GM23338 (cell line): ENCODE measurements around the gene ZNF394. TPM values are rescaled to one million over a fixed set of nuclear protein-coding genes. Genes with fewer than 3 reads are reported as not detected.

Source experiments
- ATAC-seq: fragments of 200-7000 bp; cut with Tn5 transposase; 3 replicates; pipeline ENCODE4 v1.9.1; 2020
- DNase-seq: peaks from one replicate; pipeline ENCODE4 v3.0.0-alpha.2; 2015; ENCODE audit warnings: low spot score
- H2AFZ ChIP-seq: fragments of 200-600 bp; sonication (generic); 2 replicates; pipeline ENCODE4 v1.8.0; 2016; ENCODE audit warnings: antibody characterized with exemption, mild to moderate bottlenecking, moderate library complexity
- H3F3A ChIP-seq: fragments of 200-600 bp; sonication (generic); replicated peaks from 2 replicates; pipeline ENCODE4 v1.8.0; 2017; ENCODE audit warnings: antibody characterized with exemption, mixed run types, low read depth
- H3K27ac ChIP-seq: fragments of 200-600 bp; sonication (generic); 2 replicates; pipeline ENCODE4 v1.6.1; 2016; ENCODE audit warnings: low read depth
- H3K27me3 ChIP-seq: fragments of 200-600 bp; sonication (generic); 2 replicates; pipeline ENCODE4 v1.8.0; 2016; ENCODE audit warnings: mild to moderate bottlenecking, mixed run types, moderate library complexity; ENCODE audit not compliant: insufficient read depth
- H3K36me3 ChIP-seq: fragments of 200-600 bp; sonication (generic); 2 replicates; pipeline ENCODE4 v1.8.0; 2016; ENCODE audit warnings: mild to moderate bottlenecking; ENCODE audit not compliant: insufficient read depth
- H3K4me1 ChIP-seq: fragments of 200-600 bp; sonication (generic); 2 replicates; pipeline ENCODE4 v1.8.0; 2016; ENCODE audit warnings: mild to moderate bottlenecking, moderate library complexity; ENCODE audit not compliant: insufficient read depth
- H3K4me2 ChIP-seq: fragments of 200-600 bp; sonication (generic); 2 replicates; pipeline ENCODE4 v1.7.1; 2017; ENCODE audit warnings: mixed run types
- H3K4me3 ChIP-seq: fragments of 200-600 bp; sonication (generic); 2 replicates; pipeline ENCODE4 v1.6.1; 2016; ENCODE audit warnings: mixed run types
- H3K79me2 ChIP-seq: fragments of 200-600 bp; sonication (generic); replicated peaks from 2 replicates; pipeline ENCODE4 v1.8.0; 2017; ENCODE audit warnings: mild to moderate bottlenecking; ENCODE audit not compliant: insufficient read depth
- H3K9me2 ChIP-seq: fragments of 200-600 bp; sonication (generic); 2 replicates; pipeline ENCODE4 v1.8.0; 2017; ENCODE audit not compliant: insufficient read depth
- H4K20me1 ChIP-seq: fragments of 200-600 bp; sonication (generic); replicated peaks from 2 replicates; pipeline ENCODE4 v1.8.0; 2017; ENCODE audit warnings: mild to moderate bottlenecking; ENCODE audit not compliant: insufficient read depth
- H3K27ac Mint-ChIP-seq: 2 replicates; pipeline ENCODE4 v1.8.0; 2020; ENCODE audit warnings: inconsistent platforms, mild to moderate bottlenecking, moderate library complexity, mixed read lengths
- H3K27me3 Mint-ChIP-seq: 3 replicates; pipeline ENCODE4 v1.8.0; 2022; ENCODE audit warnings: low read depth, mild to moderate bottlenecking, moderate library complexity, mixed read lengths, inconsistent platforms; ENCODE audit not compliant: insufficient read depth, poor library complexity
- H3K36me3 Mint-ChIP-seq: 3 replicates; pipeline ENCODE4 v1.8.0; 2021; ENCODE audit warnings: low read depth, mild to moderate bottlenecking, inconsistent platforms, moderate library complexity, mixed read lengths
- H3K4me1 Mint-ChIP-seq: 3 replicates; pipeline ENCODE4 v1.8.0; 2020; ENCODE audit warnings: mild to moderate bottlenecking, inconsistent platforms, mixed read lengths
- H3K4me3 Mint-ChIP-seq: 3 replicates; pipeline ENCODE4 v1.8.0; 2021; ENCODE audit warnings: moderate library complexity, mild to moderate bottlenecking, inconsistent platforms, mixed read lengths
- H3K9me3 Mint-ChIP-seq: 3 replicates; pipeline ENCODE4 v1.8.0; 2020; ENCODE audit warnings: moderate library complexity, mild to moderate bottlenecking, inconsistent platforms, mixed read lengths
- CREB1 ChIP-seq: fragments of 250-450 bp; sonication (Bioruptor Pico); IDR thresholded peaks from 2 replicates; pipeline ENCODE4 v1.5.0; 2020; ENCODE audit warnings: low read depth, mild to moderate bottlenecking, moderate library complexity
- EZH2 ChIP-seq: fragments of 200-600 bp; sonication (generic); IDR thresholded peaks from one replicate; pipeline ENCODE4 v1.8.0; 2017; ENCODE audit warnings: antibody characterized with exemption, mild to moderate bottlenecking, low read depth; ENCODE audit not compliant: unreplicated experiment
- EZH2phosphoT487 ChIP-seq: fragments of 200-600 bp; sonication (generic); IDR thresholded peaks from one replicate; pipeline ENCODE4 v1.8.1; 2018; ENCODE audit warnings: antibody characterized with exemption; ENCODE audit not compliant: unreplicated experiment
- JUNB ChIP-seq: IDR thresholded peaks from one replicate; pipeline ENCODE4 v1.6.1; 2016; ENCODE audit warnings: antibody characterized with exemption; ENCODE audit not compliant: unreplicated experiment
- NANOG ChIP-seq: IDR thresholded peaks from 2 replicates; pipeline ENCODE4 v1.6.1; 2016; ENCODE audit warnings: antibody characterized with exemption, borderline replicate concordance
- POLR2AphosphoS5 ChIP-seq: IDR thresholded peaks from 2 replicates; pipeline ENCODE4 v1.6.1; 2016; ENCODE audit warnings: antibody characterized with exemption, low read depth
- STAT1 ChIP-seq: IDR thresholded peaks from one replicate; pipeline ENCODE4 v1.6.1; 2016; ENCODE audit warnings: antibody characterized with exemption; ENCODE audit not compliant: unreplicated experiment
- ZNF114 ChIP-seq: fragments of 250-450 bp; sonication (Bioruptor Pico); IDR thresholded peaks from 2 replicates; pipeline ENCODE4 v1.5.0; 2020; ENCODE audit warnings: mild to moderate bottlenecking, moderate library complexity
- ZNF331 ChIP-seq: fragments of 250-450 bp; sonication (Bioruptor Pico); IDR thresholded peaks from 2 replicates; pipeline ENCODE4 v1.5.0; 2020; ENCODE audit warnings: low read depth, mild to moderate bottlenecking, moderate library complexity
- ZNF462 ChIP-seq: fragments of 250-450 bp; sonication (Bioruptor Pico); IDR thresholded peaks from 2 replicates; pipeline ENCODE4 v1.5.0; 2020; ENCODE audit warnings: mild to moderate bottlenecking, moderate library complexity
- polyA plus RNA-seq: library from polyadenylated mRNA; unstranded; fragments of >200 nt; fragmentation: Nextera tagmentation; extraction: Ambion mirVana; gene quantifications from 2 replicates; pipeline ENCODE4 v1.2.1, GENCODE V29; 2016
- total RNA-seq: library from RNA; depleted of rRNA; stranded (reverse); fragments of >200 nt; shearing (Covaris generic); gene quantifications from 2 replicates; pipeline ENCODE4 v1.2.3, GENCODE V29; 2014
- TF ChIP-seq, protein P1 (sequence below): IDR thresholded peaks from 2 replicates; pipeline ENCODE4 v1.6.1; 2016; ENCODE audit warnings: antibody characterized with exemption
- TF ChIP-seq, protein P2 (sequence below): IDR thresholded peaks from one replicate; pipeline ENCODE4 v1.6.1; 2018; ENCODE audit warnings: antibody characterized with exemption; ENCODE audit not compliant: unreplicated experiment
- TF ChIP-seq, protein P3 (sequence below), 2 experiments: fragments of 200-600 bp in 1 of 2; sonication (generic) in 1 of 2; conservative IDR thresholded peaks; 2 replicates each; pipeline versions ENCODE4 v1.5.1 to v1.6.1; 2016 to 2017; ENCODE audit warnings: antibody characterized with exemption in 2 of 2, low read depth in 2 of 2, mild to moderate bottlenecking in 2 of 2, moderate library complexity in 1 of 2

Gene ZNF394
- total and polyA plus RNA-seq, 2 experiments from 2014 or later = 12.6 to 26.9 TPM

DNA sequence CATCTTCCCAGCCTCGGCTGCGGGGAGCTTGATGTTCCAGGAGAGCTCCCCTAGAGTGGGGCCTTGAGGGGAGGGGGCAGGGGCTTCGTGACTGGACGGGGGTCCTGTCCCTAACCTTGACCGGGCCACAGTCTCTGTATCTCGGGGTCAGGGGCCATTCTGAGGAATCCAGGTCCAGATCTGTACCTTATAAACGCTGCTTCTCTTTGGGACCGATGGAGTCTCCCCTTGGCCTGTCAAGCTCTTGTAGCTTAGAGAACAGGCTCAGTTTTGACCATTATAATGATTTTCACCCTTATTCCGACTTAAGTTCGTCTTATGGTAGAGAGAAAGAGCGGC, 5.2 kb upstream of the ZNF394 start:
- peaks cover 3% of the 10 kb centered on the region; the same call in 1 of the 2 replicates for H4K20me1 ChIP-seq
- H3K27ac Mint-ChIP-seq = peak overlapping the region; percentile 77; the same call in 1 of the 2 replicates
- peak overlapping the region; percentile 91 for H3K4me3 Mint-ChIP-seq
- peak overlapping the region; percentile 88 for H3K4me3 ChIP-seq
- H3K9me2 ChIP-seq = no peaks in the 10 kb centered on the region
- 0 out of 3 replicates have a peak, but pooled peaks cover 9% of the 10 kb centered on the region for H3K9me3 Mint-ChIP-seq
- TF ChIP-seq, protein P1, sequence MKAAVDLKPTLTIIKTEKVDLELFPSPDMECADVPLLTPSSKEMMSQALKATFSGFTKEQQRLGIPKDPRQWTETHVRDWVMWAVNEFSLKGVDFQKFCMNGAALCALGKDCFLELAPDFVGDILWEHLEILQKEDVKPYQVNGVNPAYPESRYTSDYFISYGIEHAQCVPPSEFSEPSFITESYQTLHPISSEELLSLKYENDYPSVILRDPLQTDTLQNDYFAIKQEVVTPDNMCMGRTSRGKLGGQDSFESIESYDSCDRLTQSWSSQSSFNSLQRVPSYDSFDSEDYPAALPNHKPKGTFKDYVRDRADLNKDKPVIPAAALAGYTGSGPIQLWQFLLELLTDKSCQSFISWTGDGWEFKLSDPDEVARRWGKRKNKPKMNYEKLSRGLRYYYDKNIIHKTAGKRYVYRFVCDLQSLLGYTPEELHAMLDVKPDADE = no peak
- TF ChIP-seq ZNF114 (CRISPR knock-in tag) (no peak), JUNB (no peak), STAT1 (no peak), ZNF462 (CRISPR knock-in tag) (no peak), EZH2 (no peak), EZH2phosphoT487 (no peak), CREB1 (CRISPR knock-in tag) (no peak), NANOG (no peak), POLR2AphosphoS5 (no peak), ZNF331 (CRISPR knock-in tag) (no peak)
- TF ChIP-seq, protein P2, sequence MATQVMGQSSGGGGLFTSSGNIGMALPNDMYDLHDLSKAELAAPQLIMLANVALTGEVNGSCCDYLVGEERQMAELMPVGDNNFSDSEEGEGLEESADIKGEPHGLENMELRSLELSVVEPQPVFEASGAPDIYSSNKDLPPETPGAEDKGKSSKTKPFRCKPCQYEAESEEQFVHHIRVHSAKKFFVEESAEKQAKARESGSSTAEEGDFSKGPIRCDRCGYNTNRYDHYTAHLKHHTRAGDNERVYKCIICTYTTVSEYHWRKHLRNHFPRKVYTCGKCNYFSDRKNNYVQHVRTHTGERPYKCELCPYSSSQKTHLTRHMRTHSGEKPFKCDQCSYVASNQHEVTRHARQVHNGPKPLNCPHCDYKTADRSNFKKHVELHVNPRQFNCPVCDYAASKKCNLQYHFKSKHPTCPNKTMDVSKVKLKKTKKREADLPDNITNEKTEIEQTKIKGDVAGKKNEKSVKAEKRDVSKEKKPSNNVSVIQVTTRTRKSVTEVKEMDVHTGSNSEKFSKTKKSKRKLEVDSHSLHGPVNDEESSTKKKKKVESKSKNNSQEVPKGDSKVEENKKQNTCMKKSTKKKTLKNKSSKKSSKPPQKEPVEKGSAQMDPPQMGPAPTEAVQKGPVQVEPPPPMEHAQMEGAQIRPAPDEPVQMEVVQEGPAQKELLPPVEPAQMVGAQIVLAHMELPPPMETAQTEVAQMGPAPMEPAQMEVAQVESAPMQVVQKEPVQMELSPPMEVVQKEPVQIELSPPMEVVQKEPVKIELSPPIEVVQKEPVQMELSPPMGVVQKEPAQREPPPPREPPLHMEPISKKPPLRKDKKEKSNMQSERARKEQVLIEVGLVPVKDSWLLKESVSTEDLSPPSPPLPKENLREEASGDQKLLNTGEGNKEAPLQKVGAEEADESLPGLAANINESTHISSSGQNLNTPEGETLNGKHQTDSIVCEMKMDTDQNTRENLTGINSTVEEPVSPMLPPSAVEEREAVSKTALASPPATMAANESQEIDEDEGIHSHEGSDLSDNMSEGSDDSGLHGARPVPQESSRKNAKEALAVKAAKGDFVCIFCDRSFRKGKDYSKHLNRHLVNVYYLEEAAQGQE = no peak
- TF ChIP-seq, protein P3, sequence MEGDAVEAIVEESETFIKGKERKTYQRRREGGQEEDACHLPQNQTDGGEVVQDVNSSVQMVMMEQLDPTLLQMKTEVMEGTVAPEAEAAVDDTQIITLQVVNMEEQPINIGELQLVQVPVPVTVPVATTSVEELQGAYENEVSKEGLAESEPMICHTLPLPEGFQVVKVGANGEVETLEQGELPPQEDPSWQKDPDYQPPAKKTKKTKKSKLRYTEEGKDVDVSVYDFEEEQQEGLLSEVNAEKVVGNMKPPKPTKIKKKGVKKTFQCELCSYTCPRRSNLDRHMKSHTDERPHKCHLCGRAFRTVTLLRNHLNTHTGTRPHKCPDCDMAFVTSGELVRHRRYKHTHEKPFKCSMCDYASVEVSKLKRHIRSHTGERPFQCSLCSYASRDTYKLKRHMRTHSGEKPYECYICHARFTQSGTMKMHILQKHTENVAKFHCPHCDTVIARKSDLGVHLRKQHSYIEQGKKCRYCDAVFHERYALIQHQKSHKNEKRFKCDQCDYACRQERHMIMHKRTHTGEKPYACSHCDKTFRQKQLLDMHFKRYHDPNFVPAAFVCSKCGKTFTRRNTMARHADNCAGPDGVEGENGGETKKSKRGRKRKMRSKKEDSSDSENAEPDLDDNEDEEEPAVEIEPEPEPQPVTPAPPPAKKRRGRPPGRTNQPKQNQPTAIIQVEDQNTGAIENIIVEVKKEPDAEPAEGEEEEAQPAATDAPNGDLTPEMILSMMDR (conservative IDR thresholded peaks at IDR 0.05; ENCODE audit: low read depth in 2 of 2) = no peak
- H3K27ac ChIP-seq = peak overlapping the region; percentile 94
- H3K4me1 ChIP-seq = peaks cover 17% of the 10 kb centered on the region
- H3K4me1 Mint-ChIP-seq = peaks cover 14% of the 10 kb centered on the region
- peaks cover 11% of the 10 kb centered on the region for H3K36me3 Mint-ChIP-seq
- H3K79me2 ChIP-seq = peaks cover 53% of the 10 kb centered on the region
- ATAC-seq = peak; percentile 3
- peaks cover 13% of the 10 kb centered on the region; the same call in 1 of the 2 replicates for H3F3A ChIP-seq
- peaks cover 7% of the 10 kb centered on the region for H3K27me3 Mint-ChIP-seq
- H2AFZ ChIP-seq = peak overlapping the region; percentile 91
- H3K27me3 ChIP-seq = no peaks in the 10 kb centered on the region
- no peaks in the 10 kb centered on the region for H3K36me3 ChIP-seq
- no peak for DNase-seq
- peak overlapping the region; percentile 85 for H3K4me2 ChIP-seq
